Activated CD8-positive, alpha-beta T cell treated with anti-CD3 and anti-CD28 coated beads for 36 hours (primary cell): ENCODE data around the gene PRDX6. TPM values are rescaled to one million over a fixed set of nuclear protein-coding genes. Genes with fewer than 3 reads are reported as not detected.
"Not testable (repeated sequence)": the region's sequence is repeated elsewhere in the genome, so short reads cannot be mapped to it uniquely, and the experiment has no call there.

Experiments used
- ATAC-seq: fragments of 200-7000 bp; cut with Tn5 transposase; one replicate; pipeline ENCODE4 v1.10.0; 2021; ENCODE audit warnings: mild to moderate bottlenecking, moderate library complexity
- CTCF ChIA-PET: fragments of 350-600 bp; sonication (Branson Sonifier 250); formaldehyde crosslinking; loops from one replicate; lab custom pipeline; 2021; ENCODE audit warnings: antibody characterized with exemption; lab: Charles Lee
- POLR2A ChIA-PET: fragments of 350-600 bp; sonication (Branson Sonifier 250); formaldehyde crosslinking; loops from one replicate; lab custom pipeline; 2021; ENCODE audit warnings: antibody characterized with exemption; lab: Charles Lee
- DNase-seq: peaks from one replicate; pipeline ENCODE4 v3.0.0-alpha.2; 2020
- H3K27ac Mint-ChIP-seq: one replicate; pipeline ENCODE4 v1.8.0; 2021; ENCODE audit warnings: mild to moderate bottlenecking, mixed read lengths
- H3K27me3 Mint-ChIP-seq: one replicate; pipeline ENCODE4 v1.8.0; 2021; ENCODE audit warnings: mixed read lengths
- H3K36me3 Mint-ChIP-seq: one replicate; pipeline ENCODE4 v1.8.0; 2021; ENCODE audit warnings: low read depth, mixed read lengths
- H3K4me1 Mint-ChIP-seq: one replicate; pipeline ENCODE4 v1.8.0; 2021; ENCODE audit warnings: low read depth, mixed read lengths
- H3K4me3 Mint-ChIP-seq: one replicate; pipeline ENCODE4 v1.8.0; 2021; ENCODE audit warnings: mild to moderate bottlenecking, moderate library complexity, mixed read lengths
- H3K9me3 Mint-ChIP-seq: one replicate; pipeline ENCODE4 v1.8.0; 2021; ENCODE audit warnings: mixed read lengths
- intact Hi-C: fragments of 100-400 bp; cut with micrococcal nuclease; formaldehyde crosslinking; loops from one replicate; pipeline ENCODE4 v1.10.0; 2022
- total RNA-seq, 2 experiments: library from RNA; stranded (reverse); gene quantifications; one replicate each; pipeline ENCODE4 v1.2.3, GENCODE V29; 2021
- TF ChIP-seq, protein P1 (sequence below): fragments of 200-600 bp; IDR thresholded peaks from one replicate; pipeline ENCODE4 v1.8.0; 2022; ENCODE audit warnings: antibody characterized with exemption, mild to moderate bottlenecking

Gene PRDX6
- total RNA-seq, 2 experiments from 2014 or later, result 165 to 169 TPM

DNA sequence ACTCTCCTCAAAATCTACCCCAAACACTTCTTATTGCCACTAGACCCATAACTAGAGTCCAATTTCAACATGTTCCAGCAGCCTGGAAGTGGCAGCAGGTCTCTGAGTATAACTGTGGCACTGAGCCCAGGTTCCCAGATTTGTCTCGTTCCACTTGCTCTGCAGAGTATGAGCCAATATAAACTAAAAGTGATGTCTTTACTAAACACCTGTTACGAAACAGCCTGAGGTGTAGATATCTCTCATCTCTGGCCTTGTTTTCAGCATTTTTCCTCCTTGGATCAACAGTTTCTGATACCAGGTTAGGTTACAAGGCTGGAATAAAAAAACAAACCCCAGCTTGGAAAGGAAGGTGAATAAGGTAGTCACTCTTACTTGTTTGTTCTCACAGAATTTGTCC is 25.2 kb upstream of the PRDX6 start:
- H3K9me3 Mint-ChIP-seq, result peaks cover 7% of the 10 kb centered on the region
- intact Hi-C loops, result no loop called here
- no peak overlapping the region for H3K4me3 Mint-ChIP-seq
- POLR2A ChIA-PET, result no interaction called here
- CTCF ChIA-PET, result interaction anchor here (1.1 to 1.9 kb wide), 2 partner anchors 21 to 22 kb away, joined by 4 to 5 read pairs; no protein-coding TSS in a partner anchor
- no peak for DNase-seq
- no peak for ATAC-seq
- H3K4me1 Mint-ChIP-seq, result peaks cover 30% of the 10 kb centered on the region
- peaks cover 35% of the 10 kb centered on the region for H3K36me3 Mint-ChIP-seq
- H3K27me3 Mint-ChIP-seq, result no peaks in the 10 kb centered on the region
- TF ChIP-seq, protein P1, sequence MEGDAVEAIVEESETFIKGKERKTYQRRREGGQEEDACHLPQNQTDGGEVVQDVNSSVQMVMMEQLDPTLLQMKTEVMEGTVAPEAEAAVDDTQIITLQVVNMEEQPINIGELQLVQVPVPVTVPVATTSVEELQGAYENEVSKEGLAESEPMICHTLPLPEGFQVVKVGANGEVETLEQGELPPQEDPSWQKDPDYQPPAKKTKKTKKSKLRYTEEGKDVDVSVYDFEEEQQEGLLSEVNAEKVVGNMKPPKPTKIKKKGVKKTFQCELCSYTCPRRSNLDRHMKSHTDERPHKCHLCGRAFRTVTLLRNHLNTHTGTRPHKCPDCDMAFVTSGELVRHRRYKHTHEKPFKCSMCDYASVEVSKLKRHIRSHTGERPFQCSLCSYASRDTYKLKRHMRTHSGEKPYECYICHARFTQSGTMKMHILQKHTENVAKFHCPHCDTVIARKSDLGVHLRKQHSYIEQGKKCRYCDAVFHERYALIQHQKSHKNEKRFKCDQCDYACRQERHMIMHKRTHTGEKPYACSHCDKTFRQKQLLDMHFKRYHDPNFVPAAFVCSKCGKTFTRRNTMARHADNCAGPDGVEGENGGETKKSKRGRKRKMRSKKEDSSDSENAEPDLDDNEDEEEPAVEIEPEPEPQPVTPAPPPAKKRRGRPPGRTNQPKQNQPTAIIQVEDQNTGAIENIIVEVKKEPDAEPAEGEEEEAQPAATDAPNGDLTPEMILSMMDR, result no peak
- no peak overlapping the region for H3K27ac Mint-ChIP-seq

DNA sequence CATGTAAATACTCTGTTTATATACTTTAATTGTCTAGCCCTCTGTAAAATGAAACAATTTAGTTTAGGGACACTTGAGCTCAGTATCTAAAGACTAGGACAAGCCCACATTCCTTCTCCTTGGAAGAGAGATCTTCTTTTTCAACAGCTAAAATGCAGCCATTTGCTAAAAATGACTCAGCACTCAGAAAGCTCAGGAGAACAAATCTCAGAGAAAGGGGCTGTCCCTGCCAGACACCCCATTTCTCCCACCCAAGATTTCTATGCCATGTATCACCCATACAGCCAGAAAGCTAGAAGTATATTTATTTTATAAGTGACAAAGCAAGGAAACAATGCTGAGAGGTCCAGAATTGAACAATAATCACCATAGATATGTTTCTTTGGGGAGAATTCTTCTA is 23.2 kb upstream of the PRDX6 start:
- no peak overlapping the region for H3K4me3 Mint-ChIP-seq
- POLR2A ChIA-PET, result interaction anchor here (0.6 kb wide), 1 partner anchor 351 kb away, joined by 3 read pairs; no protein-coding TSS in a partner anchor
- peaks cover 32% of the 10 kb centered on the region for H3K36me3 Mint-ChIP-seq
- DNase-seq (no peak), ATAC-seq (no peak)
- TF ChIP-seq, protein P1, result no peak
- no peaks in the 10 kb centered on the region for H3K27me3 Mint-ChIP-seq
- no peak overlapping the region for H3K27ac Mint-ChIP-seq
- intact Hi-C loops, result no loop called here
- peaks cover 30% of the 10 kb centered on the region for H3K4me1 Mint-ChIP-seq
- CTCF ChIA-PET, result interaction anchor here (1.0 kb wide), 1 partner anchor 38 kb away, joined by 3 read pairs; no protein-coding TSS in a partner anchor
- no peaks in the 10 kb centered on the region for H3K9me3 Mint-ChIP-seq

DNA sequence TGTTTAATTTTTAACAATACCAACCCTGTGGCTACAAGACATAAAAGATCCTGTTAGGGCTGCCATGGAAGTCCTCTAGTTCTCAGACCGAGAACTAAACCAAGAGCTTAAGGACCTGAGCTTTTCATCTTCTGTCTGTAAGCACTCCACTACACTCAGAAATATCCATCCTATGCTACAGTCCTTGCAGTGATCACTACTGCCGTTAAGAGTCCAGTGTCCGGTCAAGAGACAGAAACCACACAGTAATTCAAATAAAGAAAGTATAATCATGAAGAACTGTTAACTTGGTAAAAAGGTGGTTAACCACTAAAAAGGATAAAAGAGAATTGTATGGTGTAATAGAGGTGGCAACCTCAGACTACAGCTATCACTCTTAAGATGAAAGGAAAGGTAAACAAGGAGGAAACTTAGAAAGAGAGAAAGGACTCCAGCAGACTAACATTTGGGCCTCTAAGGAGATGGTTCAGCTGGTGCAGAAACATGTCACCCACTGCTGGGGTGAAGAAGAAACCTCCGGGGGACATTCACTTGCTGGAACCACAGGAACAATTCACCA is 22.1 kb upstream of the PRDX6 start:
- ChIA-PET POLR2A (interaction anchor here (0.9 kb wide), 1 partner anchor 20 kb away, joined by 3 read pairs; no protein-coding TSS in a partner anchor), CTCF (interaction anchor here (0.9 to 1.2 kb wide), 2 partner anchors 9 to 24 kb away, joined by 3 to 4 read pairs; no protein-coding TSS in a partner anchor)
- Mint-ChIP-seq H3K36me3 (peaks cover 28% of the 10 kb centered on the region), H3K27ac (peak overlapping the region; percentile 49), H3K4me3 (no peak overlapping the region), H3K9me3 (no peaks in the 10 kb centered on the region), H3K4me1 (peaks cover 32% of the 10 kb centered on the region), H3K27me3 (no peaks in the 10 kb centered on the region)
- TF ChIP-seq, protein P1, result no peak
- DNase-seq (peak; percentile 14), ATAC-seq (peak; percentile 76)
- intact Hi-C loops, result no loop called here

DNA sequence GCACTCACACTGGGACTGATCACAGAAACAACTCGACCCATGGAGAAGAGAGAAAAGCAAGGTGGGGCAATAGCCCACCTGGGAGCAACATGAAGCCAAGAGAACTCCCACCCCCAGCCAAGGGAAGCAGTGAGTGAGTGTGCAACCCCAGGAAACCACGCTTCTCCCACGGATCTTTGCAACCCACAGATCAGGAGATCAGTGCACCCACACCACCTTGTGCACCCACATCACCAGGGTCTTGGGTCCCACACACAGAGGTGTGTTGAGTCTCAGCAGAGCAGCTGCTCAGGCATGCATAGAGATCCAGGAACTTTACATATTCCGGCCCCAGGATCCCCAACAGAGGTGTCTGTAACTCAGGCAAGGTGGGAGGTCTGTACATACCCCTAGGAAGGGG is 17.2 kb upstream of the PRDX6 start:
- Mint-ChIP-seq H3K4me1 (peaks cover 29% of the 10 kb centered on the region), H3K27ac (no peak overlapping the region), H3K9me3 (peaks cover 19% of the 10 kb centered on the region), H3K27me3 (no peaks in the 10 kb centered on the region), H3K4me3 (no peak overlapping the region), H3K36me3 (peaks cover 60% of the 10 kb centered on the region)
- ATAC-seq (no peak), DNase-seq (no peak)
- CTCF ChIA-PET, result no interaction called here
- intact Hi-C loops, result no loop called here
- TF ChIP-seq, protein P1, result no peak
- POLR2A ChIA-PET, result no interaction called here

DNA sequence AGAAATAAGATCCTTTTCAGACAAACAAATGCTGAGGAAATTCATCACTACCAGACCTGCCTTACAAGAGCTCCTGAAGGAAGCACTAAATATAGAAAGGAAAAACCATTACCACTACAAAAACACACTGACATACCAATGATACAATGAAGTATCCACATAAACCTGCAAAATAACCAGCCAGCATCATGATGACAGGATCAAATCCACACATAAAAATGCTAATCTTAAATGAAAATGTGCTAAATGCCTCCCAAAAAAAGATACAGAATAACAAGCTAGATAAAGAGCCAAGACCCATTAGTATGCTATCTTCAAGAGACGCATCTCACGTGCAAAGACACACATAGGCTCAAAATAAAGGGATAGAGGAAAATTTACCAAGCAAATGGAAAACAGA is 14.5 kb upstream of the PRDX6 start:
- H3K4me3 Mint-ChIP-seq, H3K27ac Mint-ChIP-seq, DNase-seq, H3K27me3 Mint-ChIP-seq, intact Hi-C loops, ATAC-seq: not testable (repeated sequence)
- H3K4me1 Mint-ChIP-seq, result peaks cover 21% of the 10 kb centered on the region
- H3K9me3 Mint-ChIP-seq, result peaks cover 33% of the 10 kb centered on the region
- ChIA-PET POLR2A (interaction anchor here (0.8 kb wide), 1 partner anchor 14 kb away, joined by 3 read pairs; no protein-coding TSS in a partner anchor), CTCF (interaction anchor here (0.8 kb wide), 1 partner anchor 96 kb away, joined by 3 read pairs; no protein-coding TSS in a partner anchor)
- peaks cover 64% of the 10 kb centered on the region for H3K36me3 Mint-ChIP-seq

DNA sequence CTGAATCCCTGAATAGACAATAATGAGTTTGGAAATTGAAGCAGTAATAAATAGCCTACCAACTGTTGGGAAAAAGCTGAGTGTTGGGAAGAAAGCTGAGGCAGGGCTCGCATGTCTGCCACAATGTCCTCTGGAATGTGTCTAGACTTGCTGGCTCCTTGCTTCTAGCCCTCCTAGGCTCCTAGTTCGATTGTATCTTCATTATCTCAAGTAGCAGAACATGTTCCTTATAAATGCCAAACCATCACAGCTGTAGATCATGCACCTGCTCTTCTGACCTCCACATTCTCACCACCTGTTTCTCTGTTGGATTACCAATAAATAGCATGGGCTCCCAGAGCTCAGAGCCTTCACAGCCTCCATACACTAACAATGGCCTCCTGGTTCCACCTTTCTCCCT is 12.9 kb upstream of the PRDX6 start:
- DNase-seq, ATAC-seq, H3K4me3 Mint-ChIP-seq, H3K27ac Mint-ChIP-seq, H3K27me3 Mint-ChIP-seq, intact Hi-C loops: not testable (repeated sequence)
- H3K36me3 Mint-ChIP-seq, result peaks cover 73% of the 10 kb centered on the region
- CTCF ChIA-PET, result interaction anchor here (0.6 to 0.9 kb wide), 2 partner anchors 9 to 450 kb away, joined by 3 read pairs; no protein-coding TSS in a partner anchor
- H3K4me1 Mint-ChIP-seq, result peaks cover 21% of the 10 kb centered on the region
- peaks cover 41% of the 10 kb centered on the region for H3K9me3 Mint-ChIP-seq
- POLR2A ChIA-PET, result interaction anchor here (0.7 kb wide), 1 partner anchor 13 kb away, joined by 4 read pairs; the partner anchor contains the start of gene PRDX6
